ENCODE results near the gene PRIM1.
"Not testable (repeated sequence)": the region's sequence is repeated elsewhere in the genome, so short reads cannot be mapped to it uniquely, and the experiment has no call there.

The PRIM1 gene

GRCh38 chr12:56759263-56759908 is 7.3 kb upstream of the PRIM1 start:
- DNase-seq = no peak

GRCh38 chr12:56758728-56759262 is 6.7 kb upstream of the PRIM1 start:
- no peak for DNase-seq

GRCh38 chr12:56757971-56758370 is 5.8 kb upstream of the PRIM1 start:
- DNase-seq = not testable (repeated sequence)

GRCh38 chr12:56753566-56753965 is 1.4 kb upstream of the PRIM1 start:
- no peak for DNase-seq

- not testable (repeated sequence) for DNase-seq
Measured at GRCh38 chr12:56750596-56750995, 1.5 kb downstream of the PRIM1 start.

GRCh38 chr12:56749853-56750252 is 2.3 kb downstream of the PRIM1 start:
- no peak for DNase-seq

- no peak for DNase-seq
Measured at GRCh38 chr12:56749359-56749758, 2.8 kb downstream of the PRIM1 start.

- DNase-seq = no peak
Measured at GRCh38 chr12:56728139-56728861, 23.8 kb downstream of the PRIM1 start.

GRCh38 chr12:56726196-56726675 is 25.9 kb downstream of the PRIM1 start:
- not testable (repeated sequence) for DNase-seq

- no peak for DNase-seq
Measured at GRCh38 chr12:56725723-56726102, 26.4 kb downstream of the PRIM1 start.

- DNase-seq = peak; percentile 99
Measured at GRCh38 chr12:56724972-56725722, 27.0 kb downstream of the PRIM1 start, which contains the start of gene NACA. TSS of gene NACA (minus strand) at chr12:56725299. CDS start at chr12:56724521, 778 bp downstream.

- DNase-seq = no peak
Measured at GRCh38 chr12:56724701-56724971, 27.5 kb downstream of the PRIM1 start.

GRCh38 chr12:56723889-56724700 is 28.0 kb downstream of the PRIM1 start:
- DNase-seq = peak; percentile 64

- DNase-seq = no peak
Measured at GRCh38 chr12:56723352-56723751, 28.8 kb downstream of the PRIM1 start.

GRCh38 chr12:56722832-56723231 is 29.3 kb downstream of the PRIM1 start:
- no peak for DNase-seq

- no peak for DNase-seq
Measured at GRCh38 chr12:56721721-56722120, 30.4 kb downstream of the PRIM1 start.

GRCh38 chr12:56721216-56721615 is 30.9 kb downstream of the PRIM1 start:
- DNase-seq = no peak

- no peak for DNase-seq
Measured at GRCh38 chr12:56720731-56721151, 31.4 kb downstream of the PRIM1 start.

- DNase-seq = no peak
Measured at GRCh38 chr12:56719056-56719455, 33.1 kb downstream of the PRIM1 start.

GRCh38 chr12:56718636-56719035 is 33.5 kb downstream of the PRIM1 start:
- DNase-seq = no peak

GRCh38 chr12:56718149-56718548 is 34.0 kb downstream of the PRIM1 start:
- DNase-seq = no peak

Measured in EL (cell line).